Heart right ventricle (tissue), 16 donors: Measurements from ENCODE around the gene AKIP1. TPM values are rescaled to one million over a fixed set of nuclear protein-coding genes. Genes with fewer than 3 reads are reported as not detected.
A peak's percentile ranks its signal among the peaks of the same experiment; 100 is the strongest.

Source experiments
- ATAC-seq, 8 donors: fragments of 200-7000 bp; cut with Tn5 transposase; one replicate each; pipeline ENCODE4 v1.9.1; 2020; ENCODE audit warnings: mild to moderate bottlenecking in 8 of 8, moderate library complexity in 8 of 8, moderate number of reproducible peaks in 1 of 8
- DNase-seq, 2 donors: peaks; one replicate each; pipeline ENCODE4 v3.0.0-alpha.2; 2020
- H3K27ac ChIP-seq, 10 donors: fragments of 200-600 bp; sonication (generic) in 2 of 10; one replicate each; pipeline versions ENCODE4 v1.5.0 to v1.8.0; 2020 to 2022; ENCODE audit warnings: mild to moderate bottlenecking in 3 of 10
- H3K27me3 ChIP-seq, 7 donors: fragments of 200-600 bp; one replicate each; pipeline ENCODE4 v1.8.0; 2021 to 2022; ENCODE audit warnings: mild to moderate bottlenecking in 2 of 7
- H3K36me3 ChIP-seq, 9 donors: fragments of 200-600 bp; sonication (generic) in 1 of 9; one replicate each; pipeline versions ENCODE4 v1.5.0 to v1.8.0; 2020 to 2022; ENCODE audit warnings: mild to moderate bottlenecking in 2 of 9
- H3K4me1 ChIP-seq, 9 donors: fragments of 200-600 bp; sonication (generic) in 1 of 9; one replicate each; pipeline versions ENCODE4 v1.5.0 to v1.8.0; 2020 to 2022; ENCODE audit warnings: mild to moderate bottlenecking in 4 of 9
- H3K4me3 ChIP-seq, 10 donors: fragments of 200-600 bp; sonication (generic) in 2 of 10; one replicate each; pipeline versions ENCODE4 v1.5.0 to v1.8.0; 2020 to 2022; ENCODE audit warnings: mild to moderate bottlenecking in 7 of 10, moderate library complexity in 2 of 10
- H3K9me3 ChIP-seq, 11 donors: fragments of 200-600 bp in 10 of 11; sonication (generic) in 2 of 11; one replicate each; pipeline versions ENCODE4 v1.5.0 to v1.8.0; 2013 to 2022; ENCODE audit warnings: mild to moderate bottlenecking in 2 of 11, control low read depth in 1 of 11, moderate library complexity in 1 of 11
- CTCF ChIP-seq, 9 donors: fragments of 200-600 bp; sonication (generic) in 2 of 9; IDR thresholded peaks; one replicate each; pipeline versions ENCODE4 v1.5.0 to v1.8.0; 2021 to 2022; ENCODE audit warnings: antibody characterized with exemption in 9 of 9, mild to moderate bottlenecking in 5 of 9, moderate library complexity in 1 of 9
- WGBS, 2 donors: extraction: QIAGEN DNeasy Blood & Tissue Kit; methylation state at CpG; one replicate each; pipeline ENCODE4 v1.1.7; 2013; ENCODE audit warnings: inconsistent platforms in 1 of 2; 5-methylcytosine and 5-hydroxymethylcytosine counted together
- intact Hi-C, 10 donors: fragments of 100-400 bp; cut with DNase I; formaldehyde crosslinking; loops; one replicate each; pipeline versions ENCODE4 v1.11.1 to v1.14.2; 2022
- polyA plus RNA-seq, 2 donors: library from polyadenylated mRNA; stranded (reverse); fragments of 200-250 nt; gene quantifications; one replicate each; pipeline ENCODE4 v1.2.3, GENCODE V29; 2013
- total RNA-seq, 10 donors: library from RNA; stranded (reverse); fragmentation: NEBNext Ultra II Directional in 3 of 10; extraction: Animal tissue kit (Norgen Biotek cat#: 25700) in 3 of 10; gene quantifications; one replicate each; pipeline versions ENCODE4 v1.2.1 to v1.2.4, GENCODE V29; 2021 to 2023
- donor health status: Arrhythmogenic right ventricular cardiomyopathy.
- donor health status: ischemic (EF 13 %, LVEDD 7.1; RV severe dilation, severe dysfunction).
- donor health status: healthy with polysubstance abuse.
- donor health status: DM: no; HTN: yes; CAD: no.
- donor health status: DM: no; HTN: no; CAD: no.
- donor health status: ischemic (EF 25% LVEDD 6.9; RV normal size, moderate dysfunction).
- donor health status: ischemic (EF 25% LVEDD 5.7; RV mildly dilated, moderate dysfunction).
- donor health status: healthy.
- donor health status: DM: yes; HTN: yes; CAD: no.
- donor health status: Ischemic cardiomyopathy.
- donor health status: ischemic (EF 35%, LVEDD 5.7; RV mildly dilated, moderate dysfunction).
- donor health status: nonischemic (EF 11% LVEDD 7.7; RV severe dilation, severe dysfunction).
- donor health status: DM: yes; HTN: yes; CAD: no.
- donor health status: PGD.
- donor health status: ischemic (EF 29% LVEDD 5.4; RV normal size, mild dysfunction).
- donor health status: nonischemic (EF 23%, LVEDD 6.1; RV moderate dilation, normal function).

The AKIP1 gene
- total and polyA plus RNA-seq, 12 donors = 11.1 to 29.3 (median 25.2) TPM

GRCh38 chr11:8956860-8957259 is 45.9 kb downstream of the AKIP1 start:
- peaks cover 0 to 75% (median 27%) of the 10 kb centered on the region in 9 donors for H3K36me3 ChIP-seq
- no peak overlapping the region for H3K27ac ChIP-seq
- no peak for TF ChIP-seq CTCF (IDR thresholded peaks at IDR 0.05)
- intact Hi-C loops = loop anchor here in 2 of 10 donors (5.0 kb wide), 2 partner anchors 40 to 270 kb away; no protein-coding TSS in a partner anchor
- 93% methylated on average over 4 of the region's 4 CpGs for WGBS, 2 donors
- H3K27me3 ChIP-seq = no peaks in the 10 kb centered on the region
- no peaks in the 10 kb centered on the region for H3K9me3 ChIP-seq
- peaks cover 2 to 24% (median 11%) of the 10 kb centered on the region in 9 donors for H3K4me1 ChIP-seq
- H3K4me3 ChIP-seq = no peak overlapping the region
- ATAC-seq = no peak
- DNase-seq = no peak

GRCh38 chr11:8959546-8960166 is 48.7 kb downstream of the AKIP1 start:
- Histone ChIP-seq H3K4me3 (no peak overlapping the region), H3K27ac (peak overlapping the region in 6 of 10 donors; percentile 11 to 38 (median 20)), H3K27me3 (no peaks in the 10 kb centered on the region), H3K4me1 (peaks cover 7 to 41% (median 29%) of the 10 kb centered on the region in 9 donors), H3K9me3 (no peaks in the 10 kb centered on the region), H3K36me3 (peaks cover 0 to 49% (median 13%) of the 10 kb centered on the region in 9 donors)
- TF ChIP-seq CTCF (IDR thresholded peaks at IDR 0.05) = peak; percentile 18 to 75 (median 66)
- intact Hi-C loops = loop anchor here in 7 of 10 donors (5.0 to 10.0 kb wide), 7 partner anchors 42 to 277 kb away; partner anchors contain the start of genes RPL27A (in 4 of the 7), TRIM66 (in 4 of the 7) and AKIP1 (in 2 of the 7)
- 14 to 39% methylated on average over 2 of the region's 2 CpGs for WGBS, 2 donors
- peak in 1 of 2 donors; percentile 60 for DNase-seq
- ATAC-seq = peak in 1 of 8 donors; percentile 43

- Histone ChIP-seq H3K27me3 (no peaks in the 10 kb centered on the region), H3K9me3 (no peaks in the 10 kb centered on the region), H3K4me1 (peaks cover 7 to 50% (median 38%) of the 10 kb centered on the region in 9 donors), H3K4me3 (no peak overlapping the region), H3K36me3 (peaks cover 0 to 32% (median 0%) of the 10 kb centered on the region in 9 donors), H3K27ac (peak overlapping the region in 2 of 10 donors; percentile 3 to 4)
- DNase-seq = no peak
- TF ChIP-seq CTCF (IDR thresholded peaks at IDR 0.05) = no peak
- intact Hi-C loops = loop anchor here in 6 of 10 donors (5.0 to 10.0 kb wide), 7 partner anchors 44 to 279 kb away; partner anchors contain the start of genes RPL27A (in 4 of the 6), TRIM66 (in 4 of the 6) and AKIP1 (in 2 of the 6)
- no peak for ATAC-seq
- WGBS, 2 donors = 59 to 63% methylated on average over 2 of the region's 2 CpGs
These were observed 50.4 kb downstream of the AKIP1 start for GRCh38 chr11:8961401-8961800.

- DNase-seq (no peak), ATAC-seq (no peak)
- H3K36me3 ChIP-seq = peaks cover 0 to 23% (median 0%) of the 10 kb centered on the region in 9 donors
- peaks cover 5 to 54% (median 38%) of the 10 kb centered on the region in 9 donors for H3K4me1 ChIP-seq
- H3K27me3 ChIP-seq = no peaks in the 10 kb centered on the region
- H3K27ac ChIP-seq = peak overlapping the region in 5 of 10 donors; percentile 95 to 99 (median 97)
- no peak for TF ChIP-seq CTCF (IDR thresholded peaks at IDR 0.05)
- no peaks in the 10 kb centered on the region for H3K9me3 ChIP-seq
- intact Hi-C loops = loop anchor here in 6 of 10 donors (5.0 to 10.0 kb wide), 7 partner anchors 46 to 281 kb away; partner anchors contain the start of genes RPL27A (in 4 of the 6), TRIM66 (in 4 of the 6) and AKIP1 (in 2 of the 6)
- 25 to 26% methylated on average over 2 of the region's 2 CpGs for WGBS, 2 donors
- H3K4me3 ChIP-seq = peak overlapping the region in 6 of 10 donors; percentile 76 to 99 (median 85)
These were observed 51.9 kb downstream of the AKIP1 start for GRCh38 chr11:8962841-8963240.
